Tibial artery (tissue), 4 donors: ENCODE measurements around the gene UNC5A.

ENCODE experiments used
- DNase-seq, 2 donors: peaks; one replicate each; pipeline ENCODE4 v3.0.0-alpha.2; 2019
- H3K27ac ChIP-seq, 2 donors: fragments of 200-600 bp; sonication (generic) in 1 of 2; 1 replicate in 1 of 2; 2 replicates in 1 of 2; pipeline ENCODE4 v1.5.1; 2018 to 2019; ENCODE audit warnings: mild to moderate bottlenecking in 1 of 2
- H3K27me3 ChIP-seq, 2 donors: fragments of 200-600 bp; sonication (generic) in 1 of 2; one replicate each; pipeline versions ENCODE4 v1.5.1 to v1.6.0; 2016 to 2019
- H3K36me3 ChIP-seq, 3 donors: fragments of 200-600 bp; sonication (generic) in 2 of 3; one replicate each; pipeline ENCODE4 v1.5.1; 2016 to 2019; ENCODE audit warnings: mild to moderate bottlenecking in 2 of 3
- H3K4me1 ChIP-seq, 4 donors: fragments of 200-600 bp; sonication (generic) in 2 of 4; 1 replicate in 3 of 4; 2 replicates in 1 of 4; pipeline ENCODE4 v1.5.1; 2016 to 2019
- H3K4me3 ChIP-seq, 2 donors: fragments of 200-600 bp; sonication (generic) in 1 of 2; 1 replicate in 1 of 2; 2 replicates in 1 of 2; pipeline ENCODE4 v1.5.1; 2018 to 2019; ENCODE audit warnings: mild to moderate bottlenecking in 2 of 2
- H3K9me3 ChIP-seq, 3 donors: fragments of 200-600 bp; sonication (generic) in 1 of 3; one replicate each; pipeline ENCODE4 v1.5.1; 2016 to 2019
- intact Hi-C: fragments of 100-400 bp; cut with DNase I; formaldehyde crosslinking; loops from one replicate; pipeline ENCODE4 v1.15.0; 2023; ENCODE audit warnings: low total_unique reads
- TF ChIP-seq, protein P1 (sequence below), 2 experiments: fragments of 200-600 bp in 1 of 2; fragments of 450-650 bp in 1 of 2; IDR thresholded peaks; one replicate each; pipeline ENCODE4 v1.5.1; 2017 to 2019; ENCODE audit warnings: antibody characterized with exemption in 2 of 2, mild to moderate bottlenecking in 1 of 2, moderate library complexity in 1 of 2

UNC5A gene

DNA sequence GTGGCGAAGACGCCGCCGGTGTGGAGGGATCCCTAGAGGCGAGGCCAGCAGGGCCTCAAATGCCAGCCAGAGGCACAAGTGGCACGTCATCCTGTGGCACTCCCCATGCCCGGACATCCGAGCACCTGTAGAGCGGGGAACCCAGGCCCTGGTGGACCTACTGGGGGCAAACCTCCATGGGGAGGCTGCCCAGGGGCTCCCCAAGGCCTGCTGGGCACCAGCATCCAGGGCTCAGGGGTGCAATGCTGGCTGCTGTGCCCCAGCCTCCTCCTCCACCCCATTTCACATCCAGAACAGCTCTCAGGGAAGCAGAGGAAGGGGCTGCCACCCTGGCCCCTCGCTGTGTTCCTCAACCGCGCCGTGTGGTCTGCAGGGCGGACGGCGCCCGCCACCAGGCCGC, 45.2 kb downstream of the UNC5A start:
- no peak overlapping the region for H3K4me3 ChIP-seq
- intact Hi-C loops = no loop called here
- peaks cover 0 to 62% of the 10 kb centered on the region in 2 donors for H3K27me3 ChIP-seq
- DNase-seq = no peak
- TF ChIP-seq, protein P1, sequence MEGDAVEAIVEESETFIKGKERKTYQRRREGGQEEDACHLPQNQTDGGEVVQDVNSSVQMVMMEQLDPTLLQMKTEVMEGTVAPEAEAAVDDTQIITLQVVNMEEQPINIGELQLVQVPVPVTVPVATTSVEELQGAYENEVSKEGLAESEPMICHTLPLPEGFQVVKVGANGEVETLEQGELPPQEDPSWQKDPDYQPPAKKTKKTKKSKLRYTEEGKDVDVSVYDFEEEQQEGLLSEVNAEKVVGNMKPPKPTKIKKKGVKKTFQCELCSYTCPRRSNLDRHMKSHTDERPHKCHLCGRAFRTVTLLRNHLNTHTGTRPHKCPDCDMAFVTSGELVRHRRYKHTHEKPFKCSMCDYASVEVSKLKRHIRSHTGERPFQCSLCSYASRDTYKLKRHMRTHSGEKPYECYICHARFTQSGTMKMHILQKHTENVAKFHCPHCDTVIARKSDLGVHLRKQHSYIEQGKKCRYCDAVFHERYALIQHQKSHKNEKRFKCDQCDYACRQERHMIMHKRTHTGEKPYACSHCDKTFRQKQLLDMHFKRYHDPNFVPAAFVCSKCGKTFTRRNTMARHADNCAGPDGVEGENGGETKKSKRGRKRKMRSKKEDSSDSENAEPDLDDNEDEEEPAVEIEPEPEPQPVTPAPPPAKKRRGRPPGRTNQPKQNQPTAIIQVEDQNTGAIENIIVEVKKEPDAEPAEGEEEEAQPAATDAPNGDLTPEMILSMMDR (IDR thresholded peaks at IDR 0.05) = no peak
- H3K27ac ChIP-seq = no peak overlapping the region
- H3K4me1 ChIP-seq = no peaks in the 10 kb centered on the region
- no peaks in the 10 kb centered on the region for H3K9me3 ChIP-seq
- no peaks in the 10 kb centered on the region for H3K36me3 ChIP-seq

DNA sequence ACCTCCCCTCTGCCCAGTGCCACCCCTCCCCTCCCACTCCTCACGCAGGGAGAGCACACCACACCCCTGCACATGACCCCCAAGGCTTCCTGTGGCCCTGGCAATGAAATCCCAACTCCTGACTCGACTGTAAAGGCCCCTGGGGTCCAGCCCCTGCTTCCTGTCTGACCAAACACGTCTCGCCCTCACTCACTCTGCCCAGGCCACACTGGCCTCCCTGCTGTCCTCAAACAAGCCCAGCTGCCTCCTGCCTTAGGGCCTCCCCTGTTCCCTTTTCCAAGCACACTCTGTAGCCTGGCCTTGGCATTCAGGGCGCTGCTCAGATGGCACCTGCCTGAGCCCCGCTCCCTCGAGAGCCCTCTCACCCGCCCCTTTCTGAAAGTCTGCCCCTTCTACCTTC, 46.4 kb downstream of the UNC5A start:
- Histone ChIP-seq H3K4me1 (no peaks in the 10 kb centered on the region), H3K9me3 (no peaks in the 10 kb centered on the region), H3K4me3 (no peak overlapping the region), H3K36me3 (no peaks in the 10 kb centered on the region), H3K27ac (no peak overlapping the region), H3K27me3 (peaks cover 0 to 62% of the 10 kb centered on the region in 2 donors)
- intact Hi-C loops = no loop called here
- TF ChIP-seq, protein P1 (IDR thresholded peaks at IDR 0.05) = no peak
- DNase-seq = no peak

DNA sequence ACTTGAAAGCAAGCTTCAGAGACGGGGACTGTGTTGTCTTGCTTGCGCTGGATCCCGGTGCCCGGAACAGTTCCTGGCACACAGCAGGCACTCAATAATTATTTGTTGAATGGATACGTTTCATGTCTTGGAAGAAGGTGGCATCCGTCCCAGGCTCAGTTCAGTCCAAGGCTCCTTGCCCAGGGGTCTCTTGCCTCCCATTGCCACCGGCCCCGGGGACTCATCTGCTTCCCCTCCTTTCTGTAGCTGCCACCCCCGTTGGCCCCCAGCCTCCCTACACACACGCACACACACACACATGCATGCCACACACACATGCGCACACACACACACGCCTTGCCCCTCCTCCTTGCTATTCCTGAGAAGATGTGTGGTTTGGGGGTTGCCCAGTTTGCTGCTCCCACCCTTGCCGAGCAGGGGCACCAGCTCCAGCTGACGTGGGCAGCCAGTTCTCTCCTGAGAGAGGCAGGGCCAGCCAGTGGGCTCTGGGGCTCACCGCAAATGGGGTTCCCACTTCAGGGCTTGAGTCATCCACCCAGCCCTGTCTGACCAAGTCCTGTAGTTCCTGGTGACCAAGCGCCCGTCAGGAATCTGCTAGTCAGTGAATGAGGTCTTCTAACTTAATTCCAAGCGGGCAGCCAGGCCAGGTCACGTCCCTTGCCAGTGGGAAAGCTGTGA, 47.0 kb downstream of the UNC5A start:
- Histone ChIP-seq H3K27ac (no peak overlapping the region), H3K9me3 (no peaks in the 10 kb centered on the region), H3K27me3 (peaks cover 0 to 68% of the 10 kb centered on the region in 2 donors), H3K4me3 (no peak overlapping the region), H3K36me3 (no peaks in the 10 kb centered on the region), H3K4me1 (no peaks in the 10 kb centered on the region)
- TF ChIP-seq, protein P1 (IDR thresholded peaks at IDR 0.05) = no peak
- intact Hi-C loops = no loop called here
- no peak for DNase-seq

DNA sequence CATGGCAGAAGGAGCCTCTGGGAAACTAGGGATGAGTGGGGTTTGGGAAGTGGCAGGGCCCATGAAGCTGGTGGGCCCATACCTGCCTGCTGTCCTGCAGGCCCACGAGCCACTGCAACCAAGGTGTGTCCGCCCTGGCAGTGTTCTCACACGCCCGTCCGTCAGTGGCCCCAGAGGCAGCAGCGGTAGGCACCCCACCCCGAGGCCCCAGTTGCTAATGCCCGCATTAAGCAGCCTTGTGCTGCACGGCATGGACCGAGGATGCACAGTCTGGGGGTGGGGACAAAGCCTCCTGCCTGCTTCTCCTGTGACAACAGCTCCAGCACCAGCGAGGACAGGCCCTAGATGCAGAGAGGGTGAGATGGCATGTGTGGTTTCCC, 47.5 kb downstream of the UNC5A start:
- Histone ChIP-seq H3K27ac (no peak overlapping the region), H3K27me3 (peaks cover 0 to 70% of the 10 kb centered on the region in 2 donors), H3K4me3 (no peak overlapping the region), H3K36me3 (no peaks in the 10 kb centered on the region), H3K4me1 (no peaks in the 10 kb centered on the region), H3K9me3 (no peaks in the 10 kb centered on the region)
- TF ChIP-seq, protein P1 (IDR thresholded peaks at IDR 0.05) = no peak
- DNase-seq = no peak
- intact Hi-C loops = no loop called here

DNA sequence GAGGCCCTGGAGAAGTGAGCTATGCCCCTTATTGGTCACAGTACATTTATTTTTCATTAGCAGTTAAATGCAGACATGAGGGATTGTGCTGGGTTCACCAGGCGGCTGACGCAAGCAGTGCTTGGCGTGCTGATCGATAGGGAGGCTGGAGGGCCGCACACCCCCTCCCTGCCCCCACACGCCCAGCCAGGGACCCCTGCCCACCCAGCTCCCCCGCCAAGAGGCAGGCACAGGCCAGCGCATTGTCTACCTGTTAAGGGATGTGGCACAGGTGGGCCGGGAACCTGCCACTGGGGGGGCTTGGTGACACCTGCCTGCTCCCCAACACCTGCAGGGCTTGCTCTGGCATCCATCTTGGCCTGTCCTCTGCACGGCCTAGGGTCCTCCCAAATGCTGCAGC, 49.6 kb downstream of the UNC5A start:
- H3K9me3 ChIP-seq = no peaks in the 10 kb centered on the region
- DNase-seq = no peak
- no peak overlapping the region for H3K4me3 ChIP-seq
- H3K27me3 ChIP-seq = peaks cover 0 to 81% of the 10 kb centered on the region in 2 donors
- no peaks in the 10 kb centered on the region for H3K4me1 ChIP-seq
- TF ChIP-seq, protein P1 (IDR thresholded peaks at IDR 0.05) = no peak
- H3K36me3 ChIP-seq = no peaks in the 10 kb centered on the region
- intact Hi-C loops = no loop called here
- no peak overlapping the region for H3K27ac ChIP-seq

DNA sequence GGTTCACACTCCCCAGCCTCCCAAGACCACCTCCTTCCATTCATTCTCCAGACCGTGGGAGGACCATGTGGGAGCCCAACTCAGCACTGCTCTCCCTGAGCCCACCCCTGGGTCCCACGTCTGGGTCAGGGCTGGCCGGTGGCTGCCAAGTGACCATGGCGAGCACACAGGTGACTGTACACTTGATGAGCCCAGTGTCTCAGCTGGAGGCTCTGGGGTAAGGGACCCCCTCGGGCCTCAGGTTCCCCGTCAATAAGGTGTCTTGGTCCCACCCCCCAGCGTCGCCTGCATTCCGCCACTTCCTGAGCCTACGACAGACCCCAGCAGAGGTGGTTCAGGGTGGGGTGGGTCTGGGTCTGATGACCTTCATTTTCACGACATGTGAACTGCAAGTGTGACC, 50.0 kb downstream of the UNC5A start:
- TF ChIP-seq, protein P1 (IDR thresholded peaks at IDR 0.05) = no peak
- H3K27ac ChIP-seq = no peak overlapping the region
- no peaks in the 10 kb centered on the region for H3K9me3 ChIP-seq
- no peak overlapping the region for H3K4me3 ChIP-seq
- no peak for DNase-seq
- intact Hi-C loops = no loop called here
- H3K36me3 ChIP-seq = no peaks in the 10 kb centered on the region
- no peaks in the 10 kb centered on the region for H3K4me1 ChIP-seq
- peaks cover 0 to 81% of the 10 kb centered on the region in 2 donors for H3K27me3 ChIP-seq
